Esophagus muscularis mucosa (tissue), 4 donors: ENCODE measurements around the gene SEMA3G. TPM values are rescaled to one million over a fixed set of nuclear protein-coding genes. Genes with fewer than 3 reads are reported as not detected.

Experiments
- DNase-seq: peaks from one replicate; pipeline ENCODE4 v3.0.0-alpha.2; 2017; ENCODE audit errors: extremely low spot score
- H3K27ac ChIP-seq, 4 donors: fragments of 200-600 bp; sonication (generic); replicated peaks in 1 of 4; 1 replicate in 3 of 4; 2 replicates in 1 of 4; pipeline ENCODE4 v1.5.1; 2016 to 2019; ENCODE audit warnings: mild to moderate bottlenecking in 1 of 4
- H3K27me3 ChIP-seq, 4 donors: fragments of 200-600 bp; sonication (generic); one replicate each; pipeline versions ENCODE4 v1.5.1 to v1.6.0; 2016 to 2019
- H3K36me3 ChIP-seq, 4 donors: fragments of 200-600 bp; sonication (generic); one replicate each; pipeline ENCODE4 v1.5.1; 2016 to 2019
- H3K4me1 ChIP-seq, 4 donors: fragments of 200-600 bp; sonication (generic); one replicate each; pipeline ENCODE4 v1.5.1; 2016 to 2019
- H3K4me3 ChIP-seq, 4 donors: fragments of 200-600 bp; sonication (generic); 1 replicate in 2 of 4; 2 replicates in 2 of 4; pipeline ENCODE4 v1.5.1; 2016 to 2019; ENCODE audit warnings: mild to moderate bottlenecking in 4 of 4, moderate library complexity in 1 of 4
- H3K9me3 ChIP-seq, 4 donors: fragments of 200-600 bp; sonication (generic); 1 replicate in 3 of 4; 2 replicates in 1 of 4; pipeline ENCODE4 v1.5.1; 2016 to 2019
- CTCF ChIP-seq, 3 experiments: fragments of 200-600 bp in 2 of 3; fragments of 450-650 bp in 1 of 3; sonication (generic) in 2 of 3; IDR thresholded peaks; one replicate each; pipeline ENCODE4 v1.5.1; 2017 to 2019; ENCODE audit warnings: antibody characterized with exemption in 3 of 3, mild to moderate bottlenecking in 2 of 3, moderate library complexity in 1 of 3
- EP300 ChIP-seq: sonication (generic); formaldehyde crosslinking; IDR thresholded peaks from one replicate; pipeline ENCODE4 v1.6.1; 2017; ENCODE audit warnings: antibody characterized with exemption
- POLR2A ChIP-seq: fragments of 450-650 bp; IDR thresholded peaks from one replicate; pipeline ENCODE4 v1.6.1; 2017; ENCODE audit warnings: antibody characterized with exemption, moderate library complexity, mild to moderate bottlenecking, low read depth
- POLR2AphosphoS5 ChIP-seq, 2 donors: sonication (generic); formaldehyde crosslinking; IDR thresholded peaks; one replicate each; pipeline ENCODE4 v1.6.1; 2017; ENCODE audit warnings: antibody characterized with exemption in 2 of 2
- WGBS: methylation state at CpG from one replicate; pipeline ENCODE4 v1.1.5; 2018; 5-methylcytosine and 5-hydroxymethylcytosine counted together
- intact Hi-C: fragments of 100-400 bp; cut with DNase I; formaldehyde crosslinking; loops from one replicate; pipeline ENCODE4 v1.15.1; 2023
- total RNA-seq, 4 donors: library from RNA; depleted of rRNA; stranded (reverse); fragments of >200 nt; gene quantifications; one replicate each; pipeline versions ENCODE4 v1.1.0 to v1.2.1, GENCODE V29; 2016

The SEMA3G gene
- total RNA-seq, 4 donors from 2014 or later = 7.1 to 39.2 (median 22.2) TPM

GRCh38 chr3:52450489-52451236, 5.8 kb upstream of the SEMA3G start:
- no peaks in the 10 kb centered on the region for H3K27me3 ChIP-seq
- TF ChIP-seq EP300 (no peak), POLR2A (no peak), CTCF (IDR thresholded peaks at IDR 0.05) (no peak), POLR2AphosphoS5 (IDR thresholded peaks at IDR 0.05) (no peak)
- H3K4me1 ChIP-seq = peaks cover 25 to 40% (median 30%) of the 10 kb centered on the region in 4 donors
- intact Hi-C loops = no loop called here
- no peak overlapping the region for H3K4me3 ChIP-seq
- WGBS = 86% methylated on average over 5 of the region's 11 CpGs
- H3K9me3 ChIP-seq = no peaks in the 10 kb centered on the region
- DNase-seq = no peak
- peak overlapping the region in 1 of 4 donors; percentile 27 for H3K27ac ChIP-seq
- peaks cover 0 to 24% (median 0%) of the 10 kb centered on the region in 4 donors for H3K36me3 ChIP-seq

- H3K4me3 ChIP-seq = no peak overlapping the region
- WGBS = 74% methylated on average over 11 of the region's 12 CpGs
- TF ChIP-seq POLR2A (no peak), EP300 (no peak), POLR2AphosphoS5 (IDR thresholded peaks at IDR 0.05) (no peak), CTCF (IDR thresholded peaks at IDR 0.05) (no peak)
- peaks cover 23 to 37% (median 26%) of the 10 kb centered on the region in 4 donors for H3K4me1 ChIP-seq
- no peak for DNase-seq
- intact Hi-C loops = loop anchor here (2.0 kb wide), 1 partner anchor 35 kb away; no protein-coding TSS in a partner anchor
- no peak overlapping the region for H3K27ac ChIP-seq
- H3K36me3 ChIP-seq = peaks cover 0 to 24% (median 0%) of the 10 kb centered on the region in 4 donors
- no peaks in the 10 kb centered on the region for H3K9me3 ChIP-seq
- no peaks in the 10 kb centered on the region for H3K27me3 ChIP-seq
Observed at GRCh38 chr3:52447512-52448355, 2.8 kb upstream of the SEMA3G start.

GRCh38 chr3:52446631-52447511, 2.0 kb upstream of the SEMA3G start:
- no peak overlapping the region for H3K4me3 ChIP-seq
- no peak overlapping the region for H3K27ac ChIP-seq
- peak; percentile 93 for DNase-seq
- no peaks in the 10 kb centered on the region for H3K9me3 ChIP-seq
- intact Hi-C loops = loop anchor here (2.0 kb wide), 1 partner anchor 34 kb away; no protein-coding TSS in a partner anchor
- TF ChIP-seq CTCF (IDR thresholded peaks at IDR 0.05) = peak in 2 of 3 experiments; percentile 100
- no peak for TF ChIP-seq POLR2A
- TF ChIP-seq POLR2AphosphoS5 (IDR thresholded peaks at IDR 0.05) = peak in 1 of 2 donors; percentile 19
- TF ChIP-seq EP300 = no peak
- H3K27me3 ChIP-seq = no peaks in the 10 kb centered on the region
- H3K36me3 ChIP-seq = peaks cover 0 to 19% (median 0%) of the 10 kb centered on the region in 4 donors
- H3K4me1 ChIP-seq = peaks cover 23 to 37% (median 28%) of the 10 kb centered on the region in 4 donors
- 24% methylated on average over 9 of the region's 13 CpGs for WGBS

GRCh38 chr3:52446042-52446441, 1.1 kb upstream of the SEMA3G start:
- 86% methylated on average over 1 of the region's 4 CpGs for WGBS
- Histone ChIP-seq H3K36me3 (peaks cover 0 to 14% (median 0%) of the 10 kb centered on the region in 4 donors), H3K27ac (no peak overlapping the region), H3K4me3 (no peak overlapping the region), H3K27me3 (no peaks in the 10 kb centered on the region), H3K4me1 (peaks cover 23 to 37% (median 28%) of the 10 kb centered on the region in 4 donors), H3K9me3 (no peaks in the 10 kb centered on the region)
- TF ChIP-seq POLR2AphosphoS5 (IDR thresholded peaks at IDR 0.05) (no peak), POLR2A (no peak), CTCF (IDR thresholded peaks at IDR 0.05) (no peak), EP300 (no peak)
- intact Hi-C loops = loop anchor here (2.0 kb wide), 1 partner anchor 33 kb away; no protein-coding TSS in a partner anchor
- no peak for DNase-seq
